EL (cell line): ENCODE data around the gene RNASE8.
"Not testable (repeated sequence)": the region's sequence is repeated elsewhere in the genome, so short reads cannot be mapped to it uniquely, and the experiment has no call there.

ENCODE experiments used
- DNase-seq: peaks from one replicate; pipeline ENCODE4 v3.0.0-alpha.2; 2016

The RNASE8 gene

GRCh38 chr14:21057803-21058675, at the start of gene RNASE8:
TSS of gene RNASE8 (plus strand) at chr14:21057822. CDS start at chr14:21057893, 71 bp downstream.
- peak; percentile 68 for DNase-seq

GRCh38 chr14:21009721-21010120, 47.9 kb upstream of the RNASE8 start:
- DNase-seq = not testable (repeated sequence)

GRCh38 chr14:21011136-21011535, 46.5 kb upstream of the RNASE8 start:
- no peak for DNase-seq

GRCh38 chr14:21014761-21015190, 42.8 kb upstream of the RNASE8 start:
- DNase-seq = peak; percentile 81

GRCh38 chr14:21015312-21015711, 42.3 kb upstream of the RNASE8 start:
- DNase-seq = no peak

GRCh38 chr14:21016413-21017190, 41.0 kb upstream of the RNASE8 start:
- no peak for DNase-seq

- no peak for DNase-seq
Measured at GRCh38 chr14:21017528-21018245, 39.9 kb upstream of the RNASE8 start.

- no peak for DNase-seq
Measured at GRCh38 chr14:21018286-21018685, 39.3 kb upstream of the RNASE8 start.

GRCh38 chr14:21018781-21019180, 38.8 kb upstream of the RNASE8 start:
- no peak for DNase-seq

GRCh38 chr14:21019366-21019765, 38.3 kb upstream of the RNASE8 start:
- DNase-seq = no peak

- DNase-seq = no peak
Measured at GRCh38 chr14:21020977-21021545, 36.6 kb upstream of the RNASE8 start.

- DNase-seq = no peak
Measured at GRCh38 chr14:21022686-21023085, 34.9 kb upstream of the RNASE8 start.

GRCh38 chr14:21023174-21023573, 34.4 kb upstream of the RNASE8 start:
- DNase-seq = no peak

- DNase-seq = no peak
Measured at GRCh38 chr14:21023817-21024584, 33.6 kb upstream of the RNASE8 start.

- DNase-seq = peak; percentile 38
Measured at GRCh38 chr14:21024585-21025370, 32.8 kb upstream of the RNASE8 start, which contains the start of gene NDRG2. TSS of gene NDRG2 (minus strand) at chr14:21025061. CDS start at chr14:21023315, 1,746 bp downstream.

- no peak for DNase-seq
Measured at GRCh38 chr14:21025371-21026273, 32.0 kb upstream of the RNASE8 start.

GRCh38 chr14:21026274-21026987, 31.2 kb upstream of the RNASE8 start:
- no peak for DNase-seq

GRCh38 chr14:21026988-21027315, 30.7 kb upstream of the RNASE8 start:
- no peak for DNase-seq

- no peak for DNase-seq
Measured at GRCh38 chr14:21029917-21030316, 27.7 kb upstream of the RNASE8 start, which contains the start of gene TPPP2. TSS of gene TPPP2 (plus strand) at chr14:21030217. CDS start at chr14:21030582, 365 bp downstream.
